Activated CD8-positive, alpha-beta memory T cell treated with anti-CD3 and anti-CD28 coated beads for 4 hours (primary cell): ENCODE data around the gene NR4A1.

ENCODE experiments used
- DNase-seq, 2 donors: peaks; one replicate each; pipeline ENCODE4 v3.0.0-alpha.2; 2020; ENCODE audit warnings: low read depth in 2 of 2

NR4A1 gene

DNA sequence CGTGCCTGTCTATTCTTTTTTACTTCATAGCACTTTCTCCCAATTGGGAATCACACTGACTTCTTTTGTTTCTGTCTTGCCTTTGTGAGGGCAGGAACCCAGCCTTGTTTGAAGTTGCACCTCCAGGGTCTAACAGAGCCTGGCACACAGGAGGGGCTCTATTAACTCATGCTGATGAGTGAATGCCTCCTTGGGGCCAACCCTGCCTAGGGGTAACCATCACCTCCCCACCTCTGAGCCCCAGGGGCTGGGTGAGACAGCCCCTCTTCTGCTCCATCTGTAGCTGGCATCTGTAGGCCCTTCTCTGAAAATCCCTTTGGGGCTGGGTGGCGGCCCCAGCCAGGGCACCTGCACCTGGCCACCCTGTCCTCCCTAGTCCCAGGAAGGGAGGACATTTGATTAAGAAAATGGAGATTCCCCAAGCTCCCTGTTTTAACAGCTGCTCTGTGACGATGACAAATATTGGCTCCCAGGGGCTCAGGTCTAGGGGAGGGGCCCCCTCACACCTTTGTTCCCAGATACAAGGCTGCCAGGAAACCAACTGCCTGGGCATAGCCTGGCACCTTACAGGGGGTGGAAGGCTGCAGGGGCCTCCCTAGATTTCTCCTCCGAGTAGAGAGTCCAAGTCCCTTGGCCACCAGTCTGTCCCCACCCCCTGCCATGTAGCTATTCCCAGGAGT lies 32.7 kb upstream of the NR4A1 start:
- DNase-seq: no peak

DNA sequence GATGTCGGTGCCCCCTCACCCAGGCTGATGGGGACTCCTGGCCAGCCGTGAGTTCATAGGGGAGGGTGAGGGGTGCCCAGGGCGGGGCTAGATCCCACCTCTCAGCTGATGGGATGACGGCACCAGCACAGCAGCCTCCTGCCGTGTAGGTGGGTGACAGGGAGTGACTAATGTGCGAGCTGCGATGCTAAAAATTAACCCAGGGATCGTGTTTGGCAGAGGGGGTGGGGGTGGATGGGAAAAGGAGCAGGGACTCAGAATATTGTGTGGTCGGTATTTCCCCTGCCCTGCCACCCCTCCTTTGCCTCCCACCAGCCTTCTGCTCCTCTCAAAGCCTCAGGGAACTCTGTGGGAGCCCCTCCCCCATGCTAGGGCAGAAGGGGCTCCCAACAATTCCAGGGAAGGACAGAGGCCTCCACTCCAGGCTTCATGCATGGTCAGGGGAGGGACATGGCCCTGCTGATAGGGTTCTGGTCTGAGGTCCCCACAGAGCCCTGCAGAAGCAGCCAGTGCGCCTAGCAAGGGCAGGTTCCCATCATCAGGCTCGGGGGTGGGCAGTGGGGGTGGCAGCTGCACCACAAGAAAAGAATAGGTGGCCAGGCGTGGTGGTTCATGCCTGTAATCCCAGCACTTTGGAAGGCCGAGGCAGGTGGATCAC lies 32.0 kb upstream of the NR4A1 start:
- DNase-seq: no peak

DNA sequence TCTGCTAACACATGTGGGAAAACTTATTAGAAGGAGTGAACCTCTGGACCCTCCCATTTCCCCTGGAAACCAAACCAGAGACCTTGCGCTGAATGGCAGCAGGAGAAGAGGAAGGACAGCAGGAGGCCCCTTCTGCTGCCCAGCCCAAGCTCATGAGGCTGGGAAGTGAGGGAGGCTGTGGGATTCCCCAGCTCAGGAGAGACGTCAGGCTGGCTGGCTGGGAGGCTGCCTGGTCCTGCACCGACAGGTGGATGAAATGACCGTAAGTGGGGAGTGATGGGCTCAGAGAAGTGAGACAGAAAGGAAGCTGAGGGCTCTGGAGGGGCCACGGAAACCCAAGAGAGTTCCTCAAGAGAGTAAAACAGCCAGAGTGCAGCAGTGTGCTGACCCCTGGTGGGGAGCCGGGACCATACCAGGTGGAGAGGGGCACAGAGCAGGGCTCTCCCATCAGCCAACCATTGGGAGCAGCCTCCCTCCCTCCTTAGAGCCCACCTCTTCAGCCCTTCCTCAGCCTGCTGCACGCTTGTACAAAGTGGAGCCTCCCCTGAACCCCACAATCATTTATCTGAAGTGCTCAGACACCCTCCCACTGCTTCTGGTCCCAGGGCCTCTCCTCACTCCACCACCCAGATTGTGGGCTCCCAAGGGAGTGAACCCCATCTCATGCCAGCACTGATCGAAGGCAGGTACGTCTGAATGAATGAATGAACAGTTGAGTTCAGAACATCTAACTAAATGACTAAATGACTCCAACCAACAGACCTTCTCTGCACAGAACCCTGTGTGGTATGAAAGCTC lies 30.5 kb upstream of the NR4A1 start:
- no peak for DNase-seq

DNA sequence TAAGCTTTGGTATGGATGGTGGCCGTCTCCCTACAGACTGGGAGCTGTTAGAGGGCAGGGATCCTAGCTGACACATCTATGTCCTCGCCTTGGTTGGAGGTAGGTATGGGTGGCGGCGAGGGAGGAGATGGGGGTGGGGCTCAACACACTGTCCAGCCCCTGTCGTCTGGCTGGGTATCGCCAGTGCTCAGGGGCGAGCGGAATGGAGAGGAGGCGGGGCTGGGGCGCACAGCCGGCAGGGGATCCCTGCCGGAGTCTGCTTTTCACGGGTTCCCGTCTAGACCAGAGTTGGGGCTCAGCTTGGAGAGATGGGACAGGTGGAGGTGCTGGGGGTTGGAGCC lies 28.4 kb upstream of the NR4A1 start:
- DNase-seq: no peak

DNA sequence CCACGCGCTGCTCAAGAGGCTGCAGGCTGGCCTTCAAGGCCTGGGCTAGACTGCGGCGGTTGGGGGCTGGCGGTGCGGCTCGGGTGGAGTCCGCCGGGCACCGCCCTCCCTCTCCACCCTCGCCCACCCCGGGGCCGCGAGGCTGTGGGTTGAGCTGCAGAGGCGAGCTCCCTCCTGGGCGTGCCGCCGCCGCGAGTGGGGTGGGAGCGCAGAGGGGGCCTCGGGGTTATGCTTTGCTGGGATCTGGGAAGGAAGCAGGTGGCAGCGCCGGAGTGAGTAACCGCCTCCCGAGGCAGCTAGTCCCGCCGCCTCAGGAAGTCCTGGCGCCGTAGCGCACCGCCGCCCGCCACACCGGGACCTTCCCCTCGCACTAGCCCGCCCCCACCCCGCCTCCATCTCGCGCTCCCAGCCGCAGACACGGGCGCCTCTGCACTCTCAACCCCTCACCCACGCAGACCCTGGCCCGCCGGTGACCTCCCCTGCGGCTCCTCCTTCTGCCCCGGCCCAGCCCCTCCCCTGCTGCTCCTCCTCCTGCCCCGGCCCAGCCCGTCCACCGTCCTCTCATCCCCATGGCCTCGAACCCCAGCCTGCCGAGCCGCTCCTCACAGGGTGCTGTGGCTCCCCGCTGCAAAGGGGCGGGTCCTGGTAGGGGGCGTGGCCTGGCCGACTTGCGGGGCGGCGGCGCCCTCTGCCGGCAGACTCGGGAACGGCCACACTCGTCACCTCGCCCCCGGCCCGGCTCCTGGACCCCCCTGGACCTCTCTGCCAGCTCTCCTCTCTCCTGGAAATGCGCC lies 27.9 kb upstream of the NR4A1 start:
- peak; percentile 79 to 84 for DNase-seq

DNA sequence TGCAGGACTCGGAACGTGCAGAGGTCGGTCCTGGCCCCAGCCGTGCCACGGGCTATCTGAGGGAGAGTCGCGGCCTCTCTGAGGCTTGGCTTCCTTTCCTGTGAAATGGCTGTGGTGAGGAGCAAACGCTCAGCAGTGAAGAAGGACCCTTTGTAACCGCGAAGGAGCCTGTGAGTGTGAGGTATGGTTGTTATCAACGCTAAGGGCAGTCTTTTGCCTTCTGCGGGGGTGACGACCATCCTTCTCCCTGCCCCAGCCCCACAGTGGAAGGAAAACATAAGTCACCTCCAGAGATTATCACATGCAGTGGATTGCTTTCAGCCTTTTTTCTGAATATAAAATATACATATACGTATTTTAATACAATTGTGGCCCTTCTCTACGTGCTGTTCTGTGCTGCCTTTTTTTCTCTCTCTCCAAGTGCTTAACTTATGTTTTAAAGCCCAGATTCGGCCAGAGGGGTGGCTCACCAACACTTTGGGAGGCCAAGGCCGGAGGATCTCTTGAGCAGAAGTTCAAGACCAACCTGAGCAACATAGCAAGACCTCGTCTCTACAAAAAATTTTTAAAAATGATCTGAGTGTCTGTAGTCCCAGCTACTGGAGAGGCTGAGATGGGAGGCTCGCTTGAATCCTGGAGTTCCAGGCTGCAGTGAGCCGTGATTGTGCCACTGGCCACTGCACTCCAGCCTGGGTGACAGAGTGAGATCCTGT lies 27.1 kb upstream of the NR4A1 start:
- no peak for DNase-seq

DNA sequence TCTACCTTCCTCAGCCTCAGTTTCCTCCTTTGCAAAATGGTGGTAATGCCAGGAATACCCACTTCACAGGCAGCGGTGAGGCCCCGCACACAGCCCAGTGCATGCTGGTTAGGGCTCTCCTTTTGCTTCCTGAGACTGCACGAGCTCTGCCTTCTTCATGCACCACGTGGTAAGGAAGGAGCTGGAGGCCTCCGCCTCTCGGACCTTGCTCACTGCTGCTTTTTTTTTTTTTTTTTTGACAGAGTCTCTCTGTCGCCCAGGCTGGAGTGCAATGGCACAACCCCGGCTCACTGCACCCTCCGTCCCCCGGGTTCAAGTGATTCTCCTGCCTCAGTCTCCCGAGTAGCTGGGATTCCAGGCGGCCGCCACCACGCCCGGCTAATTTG lies 26.4 kb upstream of the NR4A1 start:
- DNase-seq: no peak

DNA sequence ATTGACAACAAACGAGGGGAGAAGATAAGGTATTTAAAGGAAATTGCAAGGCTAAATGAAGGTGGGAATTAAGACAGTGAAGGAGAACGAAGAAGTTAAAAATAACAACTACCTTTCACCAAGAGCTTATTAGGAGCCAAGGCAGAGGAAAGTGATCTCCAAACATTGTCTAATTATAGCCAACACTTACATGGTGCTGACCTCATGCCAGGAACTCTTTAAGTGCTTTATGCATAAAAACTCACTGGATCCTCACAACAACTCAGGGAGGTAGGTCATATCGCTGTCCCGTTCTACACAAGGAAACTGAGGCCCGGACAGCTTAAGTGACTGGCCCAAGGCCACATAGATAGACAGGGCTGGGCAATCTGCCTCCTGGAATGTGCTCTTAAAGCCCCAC lies 25.0 kb upstream of the NR4A1 start:
- no peak for DNase-seq

DNA sequence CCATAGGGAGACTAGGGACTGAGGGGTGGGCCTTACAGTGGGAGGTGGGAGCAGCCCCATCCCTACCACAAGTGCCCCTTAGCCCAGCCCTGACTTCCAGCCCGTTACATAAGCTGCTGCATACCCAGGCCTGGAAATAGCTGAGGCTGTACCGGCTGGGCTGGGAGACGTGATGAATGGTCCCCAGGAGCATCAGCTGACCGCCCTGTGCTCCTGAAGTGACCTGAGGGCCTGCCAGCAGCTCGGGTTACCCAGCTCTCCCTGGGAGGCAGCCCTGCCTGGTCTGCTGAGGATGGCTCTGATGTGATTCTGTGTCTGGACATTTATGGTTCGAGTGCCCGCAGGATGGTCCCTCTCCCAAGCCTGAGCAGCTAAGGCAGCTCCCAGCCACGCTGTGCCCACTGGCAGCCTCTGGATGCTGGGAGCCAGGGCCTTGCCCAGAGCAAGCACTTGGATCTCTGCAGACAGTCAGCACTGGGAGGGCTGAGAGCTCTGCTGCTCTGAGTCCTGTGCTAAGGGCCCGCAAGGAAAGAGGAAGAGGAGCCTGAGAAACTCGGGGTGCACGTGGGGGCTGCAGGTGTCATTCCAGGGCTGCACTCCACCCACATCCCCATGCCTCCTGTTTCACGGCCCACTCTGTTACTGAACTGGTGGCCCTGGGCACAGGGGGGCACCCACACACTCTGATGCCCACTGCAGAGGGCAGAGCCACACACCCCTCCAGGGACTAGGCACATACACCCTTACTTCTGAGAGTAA lies 24.0 kb upstream of the NR4A1 start:
- no peak for DNase-seq

DNA sequence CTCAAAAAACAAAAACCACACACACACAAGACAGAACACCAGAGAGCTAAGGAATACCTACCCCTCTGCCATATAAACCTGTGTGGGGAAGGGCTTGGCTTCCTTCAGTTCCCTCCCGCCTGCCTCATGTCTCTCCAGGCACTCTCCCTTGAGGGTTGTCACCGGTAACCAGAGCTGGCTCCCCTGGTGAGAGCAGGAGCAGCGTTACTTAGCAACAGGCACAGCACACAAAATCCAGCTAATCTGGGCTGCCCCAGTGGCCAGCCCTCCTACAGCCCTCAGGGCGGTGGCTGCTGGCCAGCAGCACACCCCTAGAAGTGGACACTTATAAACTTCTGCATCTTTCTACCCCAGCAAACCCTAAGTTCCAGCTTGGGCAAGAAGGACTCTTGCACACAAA lies 21.6 kb upstream of the NR4A1 start:
- no peak for DNase-seq

DNA sequence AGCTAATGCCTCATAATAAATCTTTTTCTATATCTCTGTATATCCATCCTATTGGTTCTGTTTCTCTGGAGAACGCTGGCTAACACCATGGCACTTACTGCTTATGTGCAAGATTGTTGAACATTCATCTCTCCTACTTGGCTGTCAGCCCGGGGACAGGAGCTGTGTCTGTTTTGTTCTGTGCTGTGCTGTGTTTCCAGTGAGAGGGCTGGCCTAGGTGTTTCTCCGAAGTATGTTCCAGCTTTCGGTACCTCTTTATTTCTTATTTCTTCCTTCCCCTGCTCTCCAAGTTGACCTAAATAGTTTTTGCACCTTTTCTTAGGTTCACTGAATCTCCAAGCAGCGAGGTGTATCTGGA lies 18.8 kb upstream of the NR4A1 start:
- no peak for DNase-seq

DNA sequence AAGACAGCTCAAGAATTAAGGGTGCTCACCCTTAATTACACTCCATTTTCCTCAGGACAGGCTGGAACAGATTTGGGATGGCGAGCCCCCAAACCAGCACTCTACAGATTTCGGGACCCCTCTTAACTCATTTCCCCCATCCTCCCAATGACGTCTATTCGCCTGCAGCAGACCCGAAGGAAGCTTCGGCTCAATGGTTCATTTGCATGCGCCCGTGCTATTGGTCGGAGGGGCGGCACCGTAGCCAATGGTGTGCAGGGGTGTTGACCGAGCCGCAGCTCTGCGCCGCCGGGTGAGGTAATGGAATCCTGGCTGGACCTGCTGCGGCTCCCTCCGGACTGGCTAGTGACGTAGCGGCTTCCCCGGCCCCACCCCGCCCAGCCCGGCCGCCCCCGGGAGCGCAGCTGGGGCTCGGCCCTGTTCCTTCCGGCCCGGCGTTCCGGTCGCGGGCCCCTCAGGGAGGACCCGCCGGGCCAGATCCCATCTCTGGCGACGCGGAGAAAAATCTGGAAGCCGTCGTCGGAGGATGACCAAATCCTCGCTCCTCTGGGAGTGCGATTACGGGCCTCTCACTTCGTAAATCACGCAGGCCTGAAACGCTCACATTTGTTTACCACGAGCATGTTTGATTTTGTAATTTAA lies 18.3 kb upstream of the NR4A1 start:
- DNase-seq: peak; percentile 76 to 80

DNA sequence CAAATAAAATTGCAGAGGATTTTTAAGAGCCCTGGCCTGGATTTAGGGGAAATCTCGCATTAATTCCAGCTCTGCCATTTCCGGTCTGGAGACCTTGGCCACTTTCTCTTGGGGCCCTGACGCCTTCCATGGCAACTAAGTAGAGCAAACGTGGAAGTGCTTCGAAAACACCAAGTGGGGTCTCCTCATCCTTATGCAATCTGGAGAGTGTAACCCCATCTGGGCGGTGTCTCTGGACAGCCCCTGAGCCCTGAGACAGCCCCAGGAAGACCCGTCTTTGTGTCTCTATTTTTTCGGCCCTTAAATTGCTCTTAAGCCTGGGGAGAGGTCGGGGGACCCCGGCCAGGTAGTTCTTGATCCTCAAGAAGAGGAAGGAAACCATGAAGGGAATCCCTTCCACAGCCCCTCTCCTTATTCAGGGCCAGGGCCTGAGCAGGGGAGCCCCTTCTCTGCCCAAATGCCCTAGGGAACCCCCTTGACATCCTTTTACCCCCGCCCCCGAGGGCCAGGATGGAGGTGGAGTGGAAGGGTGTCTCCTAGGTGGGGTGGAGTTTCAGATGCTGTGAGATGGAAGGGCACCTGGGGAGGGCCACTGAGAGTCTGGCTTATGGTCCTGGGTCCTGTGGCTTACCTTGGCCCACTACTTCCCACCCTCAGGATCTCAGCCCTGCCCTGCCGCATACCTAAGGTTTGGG lies 17.6 kb upstream of the NR4A1 start:
- DNase-seq: no peak

DNA sequence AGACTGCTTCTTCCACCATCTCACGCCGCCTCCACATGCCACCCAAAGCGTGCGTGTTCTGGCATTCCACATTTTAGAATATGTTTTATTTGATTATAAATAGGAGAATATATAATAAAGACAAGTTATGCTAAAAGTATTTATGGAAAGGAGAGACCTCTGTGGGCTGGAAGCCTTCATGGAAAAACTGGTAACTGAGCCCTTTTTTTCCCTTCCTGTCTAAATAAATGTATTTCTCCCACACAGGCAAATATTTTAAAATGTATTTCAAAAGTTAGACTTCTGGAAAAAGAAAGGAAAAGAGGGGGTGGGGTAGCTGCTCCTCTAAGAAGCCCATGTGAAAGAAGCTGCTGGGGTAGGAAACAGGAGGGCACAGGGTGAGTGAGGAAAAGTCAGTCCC lies 16.1 kb upstream of the NR4A1 start:
- no peak for DNase-seq

DNA sequence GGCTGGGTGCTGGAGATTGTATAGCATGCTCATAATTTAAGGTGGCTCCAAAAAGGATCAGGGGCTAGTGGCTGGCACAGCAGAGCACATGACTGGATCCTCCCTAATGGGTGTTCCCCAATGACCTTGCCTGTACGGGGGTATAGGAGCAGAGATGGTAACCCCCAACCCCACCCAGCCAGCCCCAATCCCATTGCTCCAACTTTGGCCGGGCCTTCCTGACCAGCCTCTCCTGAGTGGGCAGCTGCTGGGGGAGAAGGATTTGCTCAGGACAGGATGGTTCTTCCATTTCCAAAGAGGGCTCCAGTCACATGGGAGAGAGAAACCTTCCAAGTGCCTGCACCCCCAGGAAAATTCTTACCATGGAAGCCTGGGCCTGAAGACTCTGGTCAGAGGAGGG lies 15.3 kb upstream of the NR4A1 start:
- no peak for DNase-seq

DNA sequence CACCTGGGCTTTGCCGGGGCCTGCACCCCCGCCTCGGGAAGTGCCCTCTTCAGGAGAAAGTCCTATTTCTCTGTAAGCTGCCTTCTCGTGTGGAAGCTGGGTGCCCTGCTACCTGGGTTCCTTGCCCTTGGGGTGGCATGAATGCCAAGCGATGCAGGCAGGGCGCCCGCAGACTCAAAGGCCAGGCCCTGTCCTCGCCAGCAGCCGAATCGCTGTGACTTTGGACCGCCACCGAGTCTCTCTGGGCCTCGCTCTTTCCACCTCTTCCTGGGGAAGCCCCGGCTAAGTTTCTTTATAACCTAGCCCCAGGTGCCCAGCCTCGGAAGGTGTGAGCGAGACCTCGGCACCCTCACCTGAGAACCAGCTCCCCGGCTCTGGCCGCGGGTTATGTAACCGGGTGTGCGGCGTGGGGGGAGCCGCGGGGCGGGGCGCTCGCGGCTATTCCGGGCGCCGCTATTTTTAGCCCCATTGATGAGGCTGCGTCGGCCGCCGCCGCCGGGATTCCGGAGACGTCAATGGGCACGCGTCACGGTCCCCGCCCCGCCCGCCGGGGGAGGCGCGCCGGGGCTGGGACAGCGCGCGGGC lies 14.6 kb upstream of the NR4A1 start:
- peak; percentile 78 to 82 for DNase-seq

DNA sequence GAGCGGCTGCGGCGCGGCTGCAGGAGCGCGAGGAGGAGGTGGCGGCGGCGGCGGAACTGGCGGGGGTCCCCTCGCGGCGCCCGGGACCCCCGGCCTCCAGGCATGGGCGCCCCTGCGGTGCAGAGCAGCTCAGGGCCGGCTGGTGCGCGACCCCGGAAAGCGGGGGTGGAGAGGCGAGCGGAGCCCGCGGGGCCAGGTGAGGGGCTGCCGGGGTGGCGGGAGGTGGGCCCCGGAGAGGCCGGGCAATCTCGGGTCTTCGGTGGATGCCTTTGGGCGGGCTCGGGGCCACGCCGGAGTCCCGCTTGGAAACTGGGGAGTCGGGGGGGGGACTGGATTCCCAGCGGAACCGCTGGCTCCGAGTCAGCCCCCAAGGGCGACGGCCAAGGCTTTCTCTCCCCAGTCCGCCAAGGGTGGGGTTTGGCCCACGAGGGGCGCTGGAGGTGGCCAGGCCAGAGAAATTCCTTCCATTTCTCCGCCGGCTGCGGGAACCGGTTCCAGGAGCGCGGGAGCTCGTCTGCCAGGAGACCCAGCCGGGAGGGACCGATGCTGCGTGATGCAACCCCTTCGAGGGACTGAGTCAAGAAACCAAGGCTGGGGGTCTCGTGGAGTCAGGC lies 13.9 kb upstream of the NR4A1 start:
- no peak for DNase-seq

DNA sequence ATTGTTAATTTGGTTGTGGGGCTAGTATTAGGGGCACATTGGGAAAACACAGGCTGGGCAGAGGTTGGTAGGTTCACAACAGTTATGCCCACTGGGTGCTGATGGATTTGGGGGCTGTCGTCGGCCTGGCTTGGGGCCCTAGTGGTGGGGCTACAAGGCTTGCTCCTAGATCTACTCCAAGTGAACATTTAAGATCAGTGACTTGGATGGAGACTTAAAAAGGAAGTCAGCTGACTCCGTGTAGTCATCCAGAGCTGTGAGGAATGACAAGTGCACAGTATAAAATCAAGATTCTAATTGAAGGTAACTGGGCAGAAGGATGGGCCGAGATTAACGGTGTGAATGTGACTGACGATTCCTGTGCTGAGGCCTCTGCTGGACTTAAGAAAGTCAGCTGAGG lies 12.8 kb upstream of the NR4A1 start:
- DNase-seq: no peak

DNA sequence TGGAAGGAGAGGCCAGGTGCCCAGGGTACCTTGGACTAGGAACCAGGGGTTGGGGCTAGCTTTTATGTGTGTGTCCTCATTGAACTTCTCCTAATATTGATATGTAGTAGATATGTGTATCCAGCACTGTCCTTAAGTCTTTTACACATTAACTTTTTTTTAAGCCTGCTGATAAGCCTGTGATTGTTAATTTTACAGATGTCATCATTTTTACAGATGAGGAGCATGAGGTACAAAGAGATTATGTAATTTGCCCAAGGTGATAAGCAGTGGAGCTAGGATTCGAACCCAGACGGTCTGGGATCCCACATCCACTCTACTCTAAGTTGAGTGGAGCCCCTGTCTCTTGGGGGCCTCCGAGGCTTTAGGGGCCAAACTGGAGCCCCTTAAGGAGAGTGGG lies 10.2 kb upstream of the NR4A1 start:
- DNase-seq: no peak
